A549 treated with AZD9567 at 1 μM for 4 hours (cell line): Measurements from ENCODE around the gene ALOX5. TPM values are rescaled to one million over a fixed set of nuclear protein-coding genes. Genes with fewer than 3 reads are reported as not detected.

Source experiments
- total RNA-seq: library from RNA; stranded (reverse); fragments of 200-300 nt; extraction: Qiagen RNA extraction; gene quantifications from 5 replicates; pipeline ENCODE4 v1.2.3, GENCODE V29; 2022; ENCODE audit not compliant: insufficient read depth

ALOX5 gene
- total RNA-seq = 0.21 to 0.58 TPM (median 0.30 TPM) in 4 of 5 replicates, not detected in the other

DNA sequence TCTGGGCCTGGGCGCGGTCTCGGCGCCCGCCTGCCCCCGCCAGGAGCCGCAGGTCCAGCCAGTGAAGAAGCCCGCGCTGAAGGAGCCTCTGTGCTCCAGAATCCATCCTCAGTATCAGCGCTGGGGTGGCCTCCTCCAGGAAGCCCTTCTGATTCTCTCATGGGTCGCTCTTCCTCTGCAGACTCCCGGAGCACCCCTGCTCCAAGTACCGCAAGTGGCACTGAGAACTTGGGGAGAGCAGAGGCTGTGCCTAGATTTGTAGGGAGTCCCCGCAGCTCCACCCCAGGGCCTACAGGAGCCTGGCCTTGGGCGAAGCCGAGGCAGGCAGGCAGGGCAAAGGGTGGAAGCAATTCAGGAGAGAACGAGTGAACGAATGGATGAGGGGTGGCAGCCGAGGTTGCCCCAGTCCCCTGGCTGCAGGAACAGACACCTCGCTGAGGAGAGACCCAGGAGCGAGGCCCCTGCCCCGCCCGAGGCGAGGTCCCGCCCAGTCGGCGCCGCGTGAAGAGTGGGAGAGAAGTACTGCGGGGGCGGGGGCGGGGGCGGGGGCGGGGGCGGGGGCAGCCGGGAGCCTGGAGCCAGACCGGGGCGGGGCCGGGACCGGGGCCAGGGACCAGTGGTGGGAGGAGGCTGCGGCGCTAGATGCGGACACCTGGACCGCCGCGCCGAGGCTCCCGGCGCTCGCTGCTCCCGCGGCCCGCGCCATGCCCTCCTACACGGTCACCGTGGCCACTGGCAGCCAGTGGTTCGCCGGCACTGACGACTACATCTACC, at the start of gene ALOX5:
ALOX5 (plus strand) TSS at position 641 of the 774 bp plus-strand sequence; CDS start at position 705, 64 bp downstream.

Other genes with a start within 250 kb of the ALOX5 start
- gene OR13A1, start 58.6 kb upstream of the ALOX5 start, total RNA-seq = not detected in 5 replicates